ENCODE results near the gene PA2G4.

GRCh38 chr12:56107242-56107641 is 2.9 kb downstream of the PA2G4 start:
- TF ChIP-seq POLR2A (IDR thresholded peaks at IDR 0.05; ENCODE audit: low read depth, low read length) (no peak), POLR2AphosphoS5 (IDR thresholded peaks at IDR 0.05; ENCODE audit: low read depth, low read length) (no peak)

All from GM12892 (cell line).